Measurements from ENCODE around the gene PLTP. TPM values are rescaled to one million over a fixed set of nuclear protein-coding genes. Genes with fewer than 3 reads are reported as not detected.

Gene PLTP
- total and polyA plus RNA-seq, 2 of the 13 experiments (the other 11 are each of a cell fraction or from before 2014, with no cell fraction given): 16.9 to 28.6 TPM

DNA sequence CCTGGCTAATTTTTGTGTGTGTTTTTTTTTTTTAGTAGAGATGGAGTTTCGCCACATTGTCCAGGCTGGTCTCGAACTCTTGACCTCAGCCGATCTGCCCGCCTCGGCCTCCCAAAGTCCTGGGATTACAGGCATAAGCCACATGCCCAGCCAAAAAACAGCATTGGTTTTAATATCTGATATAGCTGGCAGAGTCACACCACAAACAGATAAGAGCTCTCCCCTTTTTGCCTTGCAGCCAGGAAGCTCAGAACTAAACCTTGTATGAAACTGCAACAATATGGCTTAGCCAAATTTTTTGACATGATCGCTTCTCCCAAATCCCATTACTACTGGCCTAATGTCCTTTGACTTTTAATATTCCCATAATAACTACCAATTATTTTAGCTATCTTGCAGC lies 59.6 kb downstream of the PLTP start:
- WGBS (ENCODE audit: low lambda C conversion rate): 97% methylated on average over 6 of the region's 6 CpGs
- peaks cover 0 to 2% of the 10 kb centered on the region in 2 experiments; a peak in 1 of 5 replicates for H3K36me3 ChIP-seq (replicated peaks in 1 of 2; ENCODE audit: control insufficient read depth in 1 of 2, insufficient read depth in 2 of 2, low read length in 2 of 2)
- ATAC-seq (no peak), DNase-seq (ENCODE audit: low spot score) (no peak), FAIRE-seq (no peak)
- peaks cover 4% of the 10 kb centered on the region for H3K79me2 ChIP-seq (ENCODE audit: insufficient read depth, low read length)
- in situ Hi-C loops (cut with HindIII; ENCODE audit: extremely low pct_ligation_motif_present, low pct_unique_long_range_greater_than_20kb) (no loop called here), intact Hi-C loops (cut with micrococcal nuclease; ENCODE audit: unreplicated experiment) (no loop called here)
- no TSS peak for BruUV-seq (replicated peaks)
- no peaks in the 10 kb centered on the region for H3K9me3 ChIP-seq (ENCODE audit: low read length)
- no peak overlapping the region for H3K9ac ChIP-seq (ENCODE audit: insufficient read depth, low read depth, low read length)
- no peak overlapping the region for H3K4me2 ChIP-seq (ENCODE audit: low read depth, low read length)
- no peaks in the 10 kb centered on the region for H4K20me1 ChIP-seq (ENCODE audit: insufficient read depth, low read length)
- no peak for TF ChIP-seq ZNF296 (CRISPR knock-in tag; conservative IDR thresholded peaks at IDR 0.05)
- TF ChIP-seq KLF12 (CRISPR knock-in tag; IDR thresholded peaks at IDR 0.05; ENCODE audit: borderline replicate concordance): no peak
- no peak for TF ChIP-seq NBN (conservative IDR thresholded peaks at IDR 0.05)
- no peak for TF ChIP-seq NFKB2 (CRISPR knock-in tag; IDR thresholded peaks at IDR 0.05; ENCODE audit: borderline replicate concordance)
- no peak for TF ChIP-seq ZNF839 (CRISPR knock-in tag; IDR thresholded peaks at IDR 0.05; ENCODE audit: borderline replicate concordance)
- TF ChIP-seq, protein P1, sequence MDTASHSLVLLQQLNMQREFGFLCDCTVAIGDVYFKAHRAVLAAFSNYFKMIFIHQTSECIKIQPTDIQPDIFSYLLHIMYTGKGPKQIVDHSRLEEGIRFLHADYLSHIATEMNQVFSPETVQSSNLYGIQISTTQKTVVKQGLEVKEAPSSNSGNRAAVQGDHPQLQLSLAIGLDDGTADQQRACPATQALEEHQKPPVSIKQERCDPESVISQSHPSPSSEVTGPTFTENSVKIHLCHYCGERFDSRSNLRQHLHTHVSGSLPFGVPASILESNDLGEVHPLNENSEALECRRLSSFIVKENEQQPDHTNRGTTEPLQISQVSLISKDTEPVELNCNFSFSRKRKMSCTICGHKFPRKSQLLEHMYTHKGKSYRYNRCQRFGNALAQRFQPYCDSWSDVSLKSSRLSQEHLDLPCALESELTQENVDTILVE (CRISPR knock-in tag; IDR thresholded peaks at IDR 0.05): no peak
- TF ChIP-seq EED (CRISPR knock-in tag; IDR thresholded peaks at IDR 0.05): no peak
- TF ChIP-seq ZNF264 (CRISPR knock-in tag; IDR thresholded peaks at IDR 0.05): no peak
- TF ChIP-seq KDM5A (IDR thresholded peaks at IDR 0.05; ENCODE audit: borderline replicate concordance, low read length): no peak
- TF ChIP-seq ZKSCAN5 (CRISPR knock-in tag; IDR thresholded peaks at IDR 0.05): no peak
- TF ChIP-seq HDAC6 (IDR thresholded peaks at IDR 0.05; ENCODE audit: low read depth, low read length): no peak
- ChIA-PET CTCF (ENCODE audit: low intra/inter-chr PET ratio, low total read pairs) (no interaction called here), POLR2A (interaction anchor here (1.1 to 2.7 kb wide), 4 partner anchors 11 to 39 kb away, joined by 3 to 17 read pairs (median 6); partner anchors contain the start of genes CTSA, NEURL2 and SNX21)
- H3K27ac ChIP-seq (ENCODE audit: extremely low read length, insufficient read depth, low read length): no peak overlapping the region
- no peaks in the 10 kb centered on the region for H3K27me3 ChIP-seq (ENCODE audit: control insufficient read depth in 1 of 2, insufficient read depth in 2 of 2, low read length in 2 of 2)
- H3K4me1 ChIP-seq (ENCODE audit: insufficient read depth, low read length): peaks cover 11% of the 10 kb centered on the region
- no peak overlapping the region for H3K4me3 ChIP-seq (replicated peaks in 1 of 3; ENCODE audit: insufficient read depth in 1 of 3, low read depth in 2 of 3, low read length in 3 of 3)
- H2AFZ ChIP-seq (ENCODE audit: low read length): no peak overlapping the region

Data from HepG2 (cell line).